K562 (cell line): ENCODE measurements around the gene STS. TPM values are rescaled to one million over a fixed set of nuclear protein-coding genes. Genes with fewer than 3 reads are reported as not detected.

Source experiments
- ATF3 ChIP-seq, 2 experiments: fragments of 450-650 bp in 1 of 2; sonication (generic) in 1 of 2; formaldehyde crosslinking in 1 of 2; IDR thresholded peaks in 1 of 2; conservative IDR thresholded peaks in 1 of 2; 2 replicates each; pipeline versions ENCODE4 v1.6.1 to v1.8.1; 2016 to 2023; ENCODE audit warnings: mild to moderate bottlenecking in 2 of 2, moderate library complexity in 2 of 2, inconsistent platforms in 1 of 2, missing genetic modification reagents in 1 of 2
- CSDE1 ChIP-seq, 2 experiments: fragments of 450-650 bp; IDR thresholded peaks; 2 replicates each; pipeline ENCODE4 v1.6.1; 2016; ENCODE audit warnings: mild to moderate bottlenecking in 1 of 2
- HES1 ChIP-seq: fragments of 450-650 bp; IDR thresholded peaks from 2 replicates; pipeline ENCODE4 v1.6.1; 2016; ENCODE audit warnings: low read depth, mild to moderate bottlenecking, moderate library complexity
- HMG20A ChIP-seq: fragments of 450-650 bp; formaldehyde crosslinking; conservative IDR thresholded peaks from 2 replicates; pipeline ENCODE4 v1.4.0; 2020; ENCODE audit warnings: mild to moderate bottlenecking, mixed read lengths
- MCM2 ChIP-seq: fragments of 450-650 bp; IDR thresholded peaks from 2 replicates; pipeline ENCODE4 v1.6.1; 2017; ENCODE audit warnings: low read depth, mild to moderate bottlenecking
- NR4A1 ChIP-seq, 2 experiments: fragments of 250-450 bp in 1 of 2; fragments of 450-650 bp in 1 of 2; sonication (Bioruptor Pico) in 1 of 2; IDR thresholded peaks; 2 replicates each; pipeline versions ENCODE4 v1.4.0 to v1.6.1; 2016 to 2020; ENCODE audit warnings: mild to moderate bottlenecking in 2 of 2, missing compliant biosample characterization in 1 of 2, missing genetic modification characterization in 1 of 2, moderate library complexity in 1 of 2
- POLR2H ChIP-seq: IDR thresholded peaks from 2 replicates; pipeline ENCODE4 v1.6.1; 2016; ENCODE audit warnings: missing genetic modification characterization, low read depth, mild to moderate bottlenecking, control low read depth, missing compliant biosample characterization, moderate library complexity
- PRPF4 ChIP-seq: fragments of 200-400 bp; formaldehyde crosslinking; IDR thresholded peaks from one replicate; pipeline ENCODE4 v1.6.1; 2017; ENCODE audit warnings: low read length, low read depth, mild to moderate bottlenecking; ENCODE audit not compliant: insufficient read depth, poor library complexity, severe bottlenecking
- TEAD1 ChIP-seq, 2 experiments: fragments of 450-650 bp in 1 of 2; sonication (generic) in 1 of 2; formaldehyde crosslinking; IDR thresholded peaks; 2 replicates each; pipeline versions ENCODE4 v1.4.0 to v1.8.0; 2020 to 2022; ENCODE audit warnings: mild to moderate bottlenecking in 2 of 2, missing genetic modification reagents in 1 of 2
- TRIM24 ChIP-seq, 2 experiments: fragments of 450-650 bp; IDR thresholded peaks; 2 replicates each; pipeline ENCODE4 v1.6.1; 2016
- ZFP1 ChIP-seq: fragments of 450-650 bp; formaldehyde crosslinking; IDR thresholded peaks from 2 replicates; pipeline ENCODE4 v1.4.0; 2020; ENCODE audit warnings: mild to moderate bottlenecking, mixed read lengths
- ZNF133 ChIP-seq: fragments of 250-450 bp; sonication (Bioruptor Pico); IDR thresholded peaks from 2 replicates; pipeline ENCODE4 v1.4.0; 2020; ENCODE audit warnings: mild to moderate bottlenecking
- ZNF280B ChIP-seq: fragments of 250-450 bp; sonication (Bioruptor Pico); IDR thresholded peaks from 2 replicates; pipeline ENCODE4 v1.5.1; 2021; ENCODE audit warnings: mild to moderate bottlenecking
- ZNF316 ChIP-seq: fragments of 450-650 bp; IDR thresholded peaks from 2 replicates; pipeline ENCODE4 v1.6.1; 2016
- polyA plus RNA-seq, 8 experiments: library from polyadenylated mRNA; depleted of rRNA in 4 of 8; stranded (reverse) in 5 of 8; unstranded in 3 of 8; fragments of >200 nt; fragmentation: Nextera tagmentation in 2 of 8; fragmentation: Illumina TruSeq in 1 of 8; extraction: Ambion mirVana in 2 of 8; extraction: Trizol in 1 of 8; gene quantifications; 2 replicates each; pipeline versions ENCODE4 v1.2.1 to v1.2.3, GENCODE V29; 2011 to 2014; ENCODE audit warnings: inconsistent platforms in 1 of 8, missing spikeins in 1 of 8
- total RNA-seq, 7 experiments: library from RNA; depleted of rRNA in 6 of 7; stranded (reverse); fragments of >200 nt in 6 of 7; fragmentation: Illumina TruSeq in 2 of 7; extraction: Trizol in 2 of 7; gene quantifications; 2 replicates each; pipeline versions ENCODE4 v1.2.1 to v1.2.3, GENCODE V29; 2011 to 2021; ENCODE audit warnings: low replicate concordance in 1 of 7
- TF ChIP-seq, protein P1 (sequence below), 2 experiments: fragments of 450-650 bp; conservative IDR thresholded peaks; 2 replicates each; pipeline ENCODE4 v1.6.1; 2017; ENCODE audit warnings: mild to moderate bottlenecking in 2 of 2, moderate library complexity in 2 of 2
- TF ChIP-seq, protein P2 (sequence below): fragments of 250-450 bp; sonication (Bioruptor Pico); IDR thresholded peaks from 2 replicates; pipeline ENCODE4 v1.5.0; 2021
- TF ChIP-seq, protein P3 (sequence below): fragments of 450-650 bp; formaldehyde crosslinking; IDR thresholded peaks from 2 replicates; pipeline ENCODE4 v1.4.0; 2022; ENCODE audit warnings: missing genetic modification characterization
- TF ChIP-seq, protein P4 (sequence below): fragments of 450-650 bp; IDR thresholded peaks from 2 replicates; pipeline ENCODE4 v1.6.1; 2016; ENCODE audit warnings: antibody characterized with exemption

The STS gene
- total and polyA plus RNA-seq, 9 of the 15 experiments (the other 6 are each of a cell fraction or from before 2014, with no cell fraction given): 0.14 to 1.3 (median 0.63) TPM

GRCh38 chrX:7132335-7133049, 15.0 kb upstream of the STS start (continued):
- no peak for TF ChIP-seq MCM2
- TF ChIP-seq, protein P1, sequence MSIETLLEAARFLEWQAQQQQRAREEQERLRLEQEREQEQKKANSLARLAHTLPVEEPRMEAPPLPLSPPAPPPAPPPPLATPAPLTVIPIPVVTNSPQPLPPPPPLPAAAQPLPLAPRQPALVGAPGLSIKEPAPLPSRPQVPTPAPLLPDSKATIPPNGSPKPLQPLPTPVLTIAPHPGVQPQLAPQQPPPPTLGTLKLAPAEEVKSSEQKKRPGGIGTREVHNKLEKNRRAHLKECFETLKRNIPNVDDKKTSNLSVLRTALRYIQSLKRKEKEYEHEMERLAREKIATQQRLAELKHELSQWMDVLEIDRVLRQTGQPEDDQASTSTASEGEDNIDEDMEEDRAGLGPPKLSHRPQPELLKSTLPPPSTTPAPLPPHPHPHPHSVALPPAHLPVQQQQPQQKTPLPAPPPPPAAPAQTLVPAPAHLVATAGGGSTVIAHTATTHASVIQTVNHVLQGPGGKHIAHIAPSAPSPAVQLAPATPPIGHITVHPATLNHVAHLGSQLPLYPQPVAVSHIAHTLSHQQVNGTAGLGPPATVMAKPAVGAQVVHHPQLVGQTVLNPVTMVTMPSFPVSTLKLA (conservative IDR thresholded peaks at IDR 0.05): 0 out of 4 replicates have a peak, but pooled peaks of 1 of the 2 experiments have one; percentile 6
- no peak for TF ChIP-seq HES1
- TF ChIP-seq PRPF4: no peak
- TF ChIP-seq HMG20A (CRISPR knock-in tag): no peak
- TF ChIP-seq ZNF280B: no peak
- no peak for TF ChIP-seq POLR2H (tag)
- no peak for TF ChIP-seq CSDE1 (IDR thresholded peaks at IDR 0.05)
- TF ChIP-seq ZNF133 (CRISPR knock-in tag): no peak
- TF ChIP-seq, protein P2, sequence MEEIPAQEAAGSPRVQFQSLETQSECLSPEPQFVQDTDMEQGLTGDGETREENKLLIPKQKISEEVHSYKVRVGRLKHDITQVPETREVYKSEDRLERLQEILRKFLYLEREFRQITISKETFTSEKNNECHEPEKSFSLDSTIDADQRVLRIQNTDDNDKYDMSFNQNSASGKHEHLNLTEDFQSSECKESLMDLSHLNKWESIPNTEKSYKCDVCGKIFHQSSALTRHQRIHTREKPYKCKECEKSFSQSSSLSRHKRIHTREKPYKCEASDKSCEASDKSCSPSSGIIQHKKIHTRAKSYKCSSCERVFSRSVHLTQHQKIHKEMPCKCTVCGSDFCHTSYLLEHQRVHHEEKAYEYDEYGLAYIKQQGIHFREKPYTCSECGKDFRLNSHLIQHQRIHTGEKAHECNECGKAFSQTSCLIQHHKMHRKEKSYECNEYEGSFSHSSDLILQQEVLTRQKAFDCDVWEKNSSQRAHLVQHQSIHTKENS (CRISPR knock-in tag): no peak
- no peak for TF ChIP-seq NR4A1 (CRISPR knock-in tag; IDR thresholded peaks at IDR 0.05)
- TF ChIP-seq NR4A1 (tag; IDR thresholded peaks at IDR 0.05): no peak
- TF ChIP-seq ZNF316: peak; percentile 93
- peak; percentile 20 to 62; a peak in 1 of 4 replicates for TF ChIP-seq TEAD1 (CRISPR knock-in tag; IDR thresholded peaks at IDR 0.05)
- TF ChIP-seq TRIM24 (IDR thresholded peaks at IDR 0.05): no peak
- no peak for TF ChIP-seq ATF3 (IDR thresholded peaks at IDR 0.05)
- no peak for TF ChIP-seq ATF3 (CRISPR knock-in tag; conservative IDR thresholded peaks at IDR 0.05)
- no peak for TF ChIP-seq ZFP1 (CRISPR knock-in tag)
- TF ChIP-seq, protein P3, sequence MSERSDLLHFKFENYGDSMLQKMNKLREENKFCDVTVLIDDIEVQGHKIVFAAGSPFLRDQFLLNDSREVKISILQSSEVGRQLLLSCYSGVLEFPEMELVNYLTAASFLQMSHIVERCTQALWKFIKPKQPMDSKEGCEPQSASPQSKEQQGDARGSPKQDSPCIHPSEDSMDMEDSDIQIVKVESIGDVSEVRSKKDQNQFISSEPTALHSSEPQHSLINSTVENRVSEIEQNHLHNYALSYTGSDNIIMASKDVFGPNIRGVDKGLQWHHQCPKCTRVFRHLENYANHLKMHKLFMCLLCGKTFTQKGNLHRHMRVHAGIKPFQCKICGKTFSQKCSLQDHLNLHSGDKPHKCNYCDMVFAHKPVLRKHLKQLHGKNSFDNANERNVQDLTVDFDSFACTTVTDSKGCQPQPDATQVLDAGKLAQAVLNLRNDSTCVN (CRISPR knock-in tag): no peak
- TF ChIP-seq, protein P4, sequence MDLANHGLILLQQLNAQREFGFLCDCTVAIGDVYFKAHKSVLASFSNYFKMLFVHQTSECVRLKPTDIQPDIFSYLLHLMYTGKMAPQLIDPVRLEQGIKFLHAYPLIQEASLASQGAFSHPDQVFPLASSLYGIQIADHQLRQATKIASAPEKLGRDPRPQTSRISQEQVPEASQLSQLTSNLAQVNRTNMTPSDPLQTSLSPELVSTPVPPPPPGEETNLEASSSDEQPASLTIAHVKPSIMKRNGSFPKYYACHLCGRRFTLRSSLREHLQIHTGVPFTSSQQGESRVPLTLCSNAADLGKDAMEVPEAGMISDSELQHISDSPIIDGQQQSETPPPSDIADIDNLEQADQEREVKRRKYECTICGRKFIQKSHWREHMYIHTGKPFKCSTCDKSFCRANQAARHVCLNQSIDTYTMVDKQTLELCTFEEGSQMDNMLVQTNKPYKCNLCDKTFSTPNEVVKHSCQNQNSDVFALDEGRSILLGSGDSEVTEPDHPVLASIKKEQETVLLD: no peak
